ENCODE data around the gene NBEA.
"Not testable (repeated sequence)": the region's sequence is repeated elsewhere in the genome, so short reads cannot be mapped to it uniquely, and the experiment has no call there.

Gene NBEA

DNA sequence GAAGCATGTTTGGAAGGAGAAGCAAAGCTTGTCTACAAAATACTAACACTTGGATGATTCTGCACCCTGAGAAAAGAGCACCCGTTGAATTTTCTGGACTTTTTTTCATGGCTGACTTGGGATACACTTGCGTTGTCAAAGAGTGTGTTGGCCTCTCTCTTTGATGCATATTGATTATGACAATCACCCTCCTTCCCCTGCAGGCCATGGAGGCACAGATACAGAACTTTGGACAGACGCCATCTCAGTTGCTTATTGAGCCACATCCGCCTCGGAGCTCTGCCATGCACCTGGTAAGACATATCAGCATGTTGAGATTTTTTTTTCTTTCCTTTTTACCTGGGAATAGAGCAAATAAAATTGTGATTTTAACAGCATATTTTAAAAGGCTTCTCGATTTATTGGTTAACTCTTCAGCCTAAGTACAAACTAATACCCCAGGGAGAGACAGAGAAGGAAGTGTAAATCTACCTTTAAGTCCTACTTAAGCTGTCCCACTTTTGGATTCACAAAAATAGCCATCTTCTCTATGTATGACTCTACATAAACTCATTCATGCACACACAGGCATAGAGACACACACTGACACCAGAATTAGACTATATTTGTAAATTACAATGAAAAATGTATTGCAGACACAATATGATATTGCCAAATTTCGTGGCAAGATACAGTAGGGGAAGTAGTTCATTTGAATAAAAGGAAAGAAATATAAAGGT is 704.1 kb downstream of the NBEA start:
- no peak for DNase-seq (ENCODE audit: low read depth, low spot score)

DNA sequence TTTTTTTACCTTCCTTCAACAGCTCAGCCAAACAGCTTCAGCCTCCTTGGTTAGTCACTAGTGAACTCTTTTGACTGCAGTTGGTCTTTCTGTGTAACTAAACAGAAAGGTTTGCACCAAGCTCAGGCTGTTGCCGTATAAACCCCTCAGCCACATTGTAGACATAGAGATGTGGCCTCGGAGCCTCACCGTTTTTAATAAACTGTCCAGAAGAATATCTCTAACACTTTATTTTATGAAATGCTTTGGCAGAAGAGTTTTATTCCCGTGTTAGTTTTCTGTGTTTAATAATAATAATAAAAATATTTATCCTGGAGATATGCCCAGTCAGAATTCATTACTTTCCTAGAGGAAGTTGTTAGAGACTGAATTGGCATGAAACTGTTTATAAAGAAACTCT is 706.1 kb downstream of the NBEA start:
- no peak for DNase-seq (ENCODE audit: low read depth, low spot score)

DNA sequence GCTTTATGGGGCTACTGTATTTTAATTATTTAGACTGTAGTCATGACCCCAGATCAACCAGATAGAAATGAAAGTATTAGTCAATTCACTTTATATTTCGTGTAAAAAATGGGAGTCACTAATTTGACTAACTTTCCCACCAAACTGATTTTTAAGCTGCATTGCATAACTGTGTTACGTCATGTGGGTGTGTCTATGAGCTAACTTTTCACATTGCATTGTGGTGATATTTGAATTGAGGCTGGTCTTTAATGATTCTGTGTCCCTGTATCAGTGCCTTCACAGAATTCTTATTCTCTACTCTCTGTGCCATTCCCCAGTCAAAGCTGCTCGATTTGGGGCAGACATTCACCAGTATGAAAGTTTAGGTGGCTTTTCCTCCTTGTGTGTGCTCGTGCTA is 707.1 kb downstream of the NBEA start:
- no peak for DNase-seq (ENCODE audit: low read depth, low spot score)

DNA sequence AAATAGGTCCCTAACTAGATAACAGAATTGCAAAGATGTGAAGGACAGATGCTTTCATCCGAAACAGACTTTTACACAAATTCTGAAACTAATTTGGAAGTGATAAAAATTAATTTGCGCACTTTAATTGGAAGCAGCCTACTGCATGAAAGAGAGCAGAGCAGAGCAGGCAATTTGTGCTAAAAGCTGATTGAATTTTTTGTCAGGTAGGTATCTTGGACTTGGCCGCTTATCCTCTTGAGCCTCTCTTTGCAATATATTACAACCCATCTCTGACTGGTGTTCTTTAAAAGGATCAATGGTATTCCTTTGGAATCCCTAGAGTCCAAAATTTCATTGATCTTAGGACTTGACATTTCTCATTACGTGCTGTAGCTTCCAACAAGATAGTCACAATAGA is 717.7 kb downstream of the NBEA start:
- no peak for DNase-seq (ENCODE audit: low read depth, low spot score)

DNA sequence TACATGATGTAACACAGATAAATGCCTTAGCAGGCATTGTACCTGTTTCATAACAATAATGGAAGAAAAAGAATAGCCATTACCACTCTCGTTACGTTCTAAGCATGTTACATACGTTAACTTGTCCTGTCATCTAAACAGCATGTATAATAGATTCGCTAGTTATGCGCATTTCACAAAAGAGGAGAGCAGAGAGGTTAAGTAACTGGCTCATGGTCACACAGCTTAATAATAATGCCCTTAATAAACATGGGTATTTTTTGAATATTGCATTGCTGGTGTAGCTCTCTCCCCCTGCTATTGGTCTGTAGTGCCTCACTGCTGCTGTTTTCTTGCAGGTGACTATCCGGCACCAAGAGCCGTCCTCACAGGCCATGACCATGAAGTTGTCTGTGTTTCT is 722.7 kb downstream of the NBEA start:
- no peak for DNase-seq (ENCODE audit: low read depth, low spot score)

DNA sequence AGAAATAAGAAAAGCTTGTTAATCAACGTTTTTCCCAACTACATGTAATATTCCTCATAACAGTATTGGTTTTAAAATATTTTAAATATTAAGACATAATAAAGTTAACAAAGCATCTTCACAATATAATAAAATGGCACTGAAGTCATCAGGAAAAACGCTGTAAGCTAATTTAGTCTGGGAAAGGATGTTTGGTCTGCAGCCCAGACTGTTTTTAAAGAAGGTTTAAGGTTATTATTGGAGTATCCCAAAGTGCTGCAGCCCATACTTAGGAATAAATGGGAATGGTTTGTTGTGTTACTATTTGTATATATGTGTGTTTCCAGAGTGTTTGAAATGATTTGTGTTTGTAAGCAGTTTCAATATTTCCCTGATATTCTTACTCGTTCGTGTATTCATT is 727.3 kb downstream of the NBEA start:
- DNase-seq (ENCODE audit: low read depth, low spot score) = no peak

DNA sequence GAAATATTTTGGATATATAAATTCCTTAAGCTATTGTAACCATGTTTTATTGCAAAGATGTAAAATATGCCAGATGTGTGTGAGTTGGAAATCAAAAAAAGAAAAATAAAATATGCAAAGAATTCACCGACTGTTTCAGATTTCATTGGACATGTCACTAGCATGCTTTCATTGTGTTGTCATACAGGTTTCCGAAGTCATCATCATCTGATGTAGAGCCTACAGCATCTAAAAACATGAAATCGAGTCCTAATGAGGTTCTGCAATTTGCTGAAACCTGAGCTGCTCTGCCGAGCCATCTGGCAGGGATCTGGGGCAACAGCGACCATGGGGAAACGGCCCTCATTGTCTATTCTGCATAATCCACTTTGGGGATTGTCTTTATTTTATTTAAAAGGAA is 730.5 kb downstream of the NBEA start:
- no peak for DNase-seq (ENCODE audit: low read depth, low spot score)

DNA sequence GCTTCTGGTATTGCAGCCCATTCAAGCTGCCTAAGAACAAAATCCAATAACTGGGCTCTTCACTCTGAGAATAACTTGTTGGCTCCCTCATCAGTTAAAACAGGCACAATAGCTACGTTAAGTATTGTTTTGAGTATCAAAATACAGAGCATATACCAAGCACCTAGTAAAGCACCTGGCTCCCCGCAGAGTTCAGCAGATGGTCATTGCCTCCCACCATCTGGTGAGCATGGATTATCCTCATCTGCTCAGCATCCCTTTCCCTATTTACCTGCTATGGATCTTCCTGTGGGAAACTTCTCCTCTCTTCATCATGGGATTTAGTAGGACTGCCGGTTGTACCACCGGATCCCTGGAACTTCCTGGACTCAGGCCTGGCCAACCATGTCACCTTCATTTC is 733.6 kb downstream of the NBEA start:
- DNase-seq (ENCODE audit: low read depth, low spot score) = no peak

DNA sequence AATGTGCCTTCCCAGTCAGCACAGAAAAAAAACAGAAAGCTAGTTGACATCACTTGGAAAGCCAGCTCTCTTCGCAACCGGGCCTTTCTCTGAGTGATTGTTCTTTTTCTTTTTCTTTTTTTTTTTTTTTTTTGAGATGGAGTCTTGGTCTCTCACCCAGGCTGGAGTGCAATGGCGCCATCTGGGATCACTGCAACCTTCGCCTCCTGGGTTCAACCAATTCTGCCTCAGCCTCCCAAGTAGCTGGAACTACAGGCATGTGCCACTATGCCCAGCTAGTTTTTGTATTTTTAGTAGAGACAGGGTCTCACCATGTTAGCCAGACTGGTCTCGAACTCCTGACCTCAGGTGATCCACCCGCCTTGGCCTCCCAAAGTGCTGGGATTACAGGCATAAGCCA is 735.8 kb downstream of the NBEA start:
- not testable (repeated sequence) for DNase-seq (ENCODE audit: low read depth, low spot score)

DNA sequence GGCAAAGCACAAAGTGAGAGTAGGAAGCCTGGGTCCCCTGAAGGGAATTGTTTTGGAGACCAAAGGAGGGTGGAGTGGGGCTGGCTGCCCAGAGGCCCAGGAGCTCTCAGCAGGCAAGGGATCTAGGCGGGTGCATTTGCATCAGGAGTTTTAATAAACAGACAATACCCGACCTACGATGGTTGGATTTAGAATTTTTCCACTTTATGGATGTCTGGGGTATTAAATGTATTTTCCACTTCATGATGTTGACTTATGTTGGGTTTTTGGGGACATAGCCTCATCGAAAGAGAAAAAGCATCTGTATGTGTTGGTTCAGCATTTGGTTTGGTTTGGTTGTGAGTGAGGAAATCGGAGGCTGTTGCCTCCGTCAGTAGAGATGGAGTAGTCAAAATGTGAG is 739.6 kb downstream of the NBEA start:
- no peak for DNase-seq (ENCODE audit: low read depth, low spot score)

DNA sequence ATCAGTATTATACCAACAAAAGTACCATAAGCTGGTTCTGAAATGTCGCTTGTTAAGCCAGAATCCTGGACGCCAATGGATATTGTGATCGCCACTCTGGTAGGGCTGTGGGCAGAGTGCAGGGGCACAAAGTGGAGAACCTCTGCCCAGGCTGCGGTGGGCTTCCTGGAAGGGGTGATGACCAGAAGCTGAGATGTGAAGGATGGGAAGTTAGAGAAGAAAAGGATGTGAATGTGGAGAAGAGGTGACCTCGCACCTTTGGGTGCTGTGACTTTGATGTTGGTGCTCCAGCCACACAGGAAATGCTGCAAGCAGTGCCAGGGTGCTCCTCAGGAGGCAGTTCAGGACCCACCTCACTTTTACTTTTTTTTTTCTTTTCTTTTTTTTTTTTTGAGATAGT is 742.4 kb downstream of the NBEA start:
- DNase-seq (ENCODE audit: low read depth, low spot score) = no peak

DNA sequence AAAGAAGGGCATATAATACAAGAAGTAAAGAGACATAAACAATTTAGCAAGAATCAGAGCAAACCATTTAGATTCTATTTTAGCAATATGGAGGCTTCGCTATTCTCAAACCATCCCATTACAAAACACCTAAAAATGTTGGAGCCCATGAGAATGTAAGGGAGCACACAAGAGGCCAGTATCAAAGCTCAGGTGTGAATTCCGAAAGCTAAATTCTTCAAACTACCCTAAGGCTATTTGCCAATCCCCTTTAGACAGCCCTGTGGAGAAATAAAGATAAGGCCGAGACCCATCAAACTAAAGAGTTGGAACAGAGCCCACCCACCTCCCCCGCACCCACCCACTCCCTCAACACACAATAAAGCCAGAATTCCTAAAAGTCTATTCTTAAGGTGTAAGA is 745.3 kb downstream of the NBEA start:
- no peak for DNase-seq (ENCODE audit: low read depth, low spot score)

DNA sequence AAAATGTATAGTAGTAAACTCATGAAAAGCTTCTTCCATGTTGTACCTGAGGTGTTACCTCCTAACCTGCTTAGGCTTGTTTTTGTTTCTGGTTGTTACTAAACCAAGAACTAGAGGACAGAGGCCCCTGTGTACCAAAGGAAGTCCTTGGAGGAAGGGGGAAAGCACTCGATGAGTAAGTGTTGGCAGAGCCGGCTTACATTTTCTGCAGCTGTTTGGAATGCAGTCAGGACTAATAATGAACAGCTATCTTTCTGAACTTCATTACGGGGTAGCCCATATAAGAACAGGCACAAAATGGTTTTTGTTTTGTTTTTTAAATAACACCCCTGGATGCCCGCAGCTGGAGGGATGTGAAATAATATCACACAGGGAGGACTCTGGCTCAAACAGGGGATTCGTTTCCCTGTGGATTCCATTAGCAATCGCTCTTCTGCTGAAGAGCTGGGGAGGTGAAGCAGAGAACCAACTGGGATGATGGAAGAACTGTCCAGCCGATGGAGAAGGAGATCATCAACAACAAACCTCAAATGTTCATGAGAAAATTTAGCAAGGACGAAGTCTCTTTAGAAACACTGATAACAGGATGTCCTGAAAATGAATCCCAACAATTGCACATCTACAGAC is 748.6 kb downstream of the NBEA start:
- no peak for DNase-seq (ENCODE audit: low read depth, low spot score)

DNA sequence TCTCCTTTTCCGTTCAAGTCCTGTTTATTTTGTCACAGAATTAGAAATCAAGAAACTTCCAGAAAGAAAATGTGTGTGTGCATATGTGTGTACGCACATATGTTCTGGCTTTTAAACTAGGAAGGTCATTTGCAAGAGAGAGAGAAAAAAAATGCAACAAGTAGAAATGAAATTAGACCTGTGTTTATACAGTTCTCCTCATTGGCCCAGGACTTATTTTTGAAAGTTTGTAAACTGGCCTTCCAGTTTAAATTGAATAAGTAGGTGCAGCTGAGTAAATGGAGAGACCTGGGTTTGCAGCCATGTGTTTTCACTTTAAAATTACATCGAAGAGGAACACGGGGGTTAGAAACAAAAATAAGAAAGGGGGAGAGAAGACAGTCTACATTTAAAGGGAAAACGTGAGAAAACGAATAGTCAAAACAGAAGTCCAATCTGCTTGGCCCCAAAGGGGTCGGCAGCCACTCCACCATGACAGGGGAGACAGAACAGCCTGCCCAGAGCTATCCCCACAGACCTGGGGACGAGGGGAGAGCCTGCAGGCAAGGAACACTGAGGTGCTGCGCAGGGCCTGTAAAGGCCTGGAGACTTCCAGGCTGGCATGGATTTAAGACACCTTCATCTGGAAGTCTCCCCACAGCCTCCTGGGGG is 751.2 kb downstream of the NBEA start:
- DNase-seq (ENCODE audit: low read depth, low spot score) = no peak

DNA sequence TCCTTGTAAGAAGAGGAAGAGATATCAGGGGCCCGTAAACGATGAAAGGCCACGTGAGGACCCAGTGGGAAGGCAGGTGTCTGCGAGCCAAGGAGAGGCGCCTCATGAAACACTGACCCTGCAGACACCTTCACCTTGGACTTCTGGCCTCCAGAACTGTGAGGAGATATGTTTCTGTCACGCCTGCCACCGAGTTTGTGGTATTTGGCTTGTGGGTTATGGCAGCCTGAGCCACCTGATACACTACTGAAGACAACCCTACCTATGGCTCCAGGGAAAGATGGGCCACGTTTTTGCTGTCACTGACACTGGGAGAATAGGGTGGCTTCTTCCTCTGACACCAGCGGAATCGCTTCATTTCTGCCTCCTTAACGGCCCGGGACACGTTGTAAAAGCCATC is 752.0 kb downstream of the NBEA start:
- no peak for DNase-seq (ENCODE audit: low read depth, low spot score)

DNA sequence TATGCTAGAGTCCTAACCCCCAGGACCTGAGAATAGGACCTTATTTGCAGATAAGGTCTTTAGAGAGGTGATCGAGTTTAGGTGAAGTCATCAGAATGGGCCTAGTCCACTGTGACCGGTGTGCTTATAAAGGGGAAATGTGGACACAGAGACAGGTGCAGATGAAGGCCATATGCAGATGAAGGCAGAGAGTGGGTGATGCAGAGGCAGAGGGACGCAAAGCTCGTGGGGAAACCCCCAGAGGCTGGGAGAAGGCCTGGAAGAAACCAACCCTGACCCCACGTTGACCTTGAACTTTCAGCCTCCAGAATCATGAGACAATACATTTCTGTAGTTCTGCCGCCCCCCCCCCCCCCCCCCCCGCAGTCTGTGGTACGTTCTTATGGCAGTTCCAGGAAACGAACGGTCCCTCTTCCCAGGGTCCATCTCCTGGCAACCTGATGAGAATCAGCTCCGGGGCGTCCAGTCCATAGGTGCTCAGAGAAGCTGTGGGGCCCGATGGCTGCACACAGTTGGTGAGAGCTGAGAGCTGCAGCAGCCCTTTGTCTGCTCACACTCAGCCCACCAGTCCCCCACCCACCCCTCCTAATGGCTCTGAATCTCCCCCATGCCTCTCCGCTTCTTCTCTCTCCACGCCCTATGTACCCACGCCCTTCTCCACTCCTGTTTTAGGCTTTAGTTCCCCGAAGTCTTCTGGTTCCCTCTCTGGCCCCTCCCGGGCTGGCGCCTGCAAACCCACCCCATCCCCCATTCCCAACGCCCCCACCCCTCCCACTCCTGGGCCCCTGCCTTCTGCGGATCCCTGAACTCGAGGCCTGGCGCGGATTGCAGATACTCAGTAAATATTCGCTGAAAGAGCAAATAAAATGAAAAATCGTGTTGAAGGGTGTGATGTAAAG is 752.7 kb downstream of the NBEA start:
- DNase-seq (ENCODE audit: low read depth, low spot score) = no peak

DNA sequence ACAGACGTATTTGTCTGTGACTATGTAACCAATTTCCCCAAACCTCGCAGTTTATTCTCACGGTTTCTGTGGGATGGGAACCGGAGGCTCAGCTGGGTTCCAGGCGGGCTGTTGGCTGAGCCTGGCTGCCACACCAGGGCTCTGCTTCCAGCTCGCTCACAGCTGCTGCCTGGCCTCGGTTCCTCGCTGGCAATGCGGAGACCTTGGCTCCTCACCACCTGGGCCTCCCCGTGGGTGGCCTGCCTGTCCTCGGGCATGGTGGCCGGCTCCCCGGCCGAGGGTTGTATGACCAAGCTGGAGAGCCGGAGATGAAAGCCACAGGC is 753.3 kb downstream of the NBEA start:
- no peak for DNase-seq (ENCODE audit: low read depth, low spot score)

DNA sequence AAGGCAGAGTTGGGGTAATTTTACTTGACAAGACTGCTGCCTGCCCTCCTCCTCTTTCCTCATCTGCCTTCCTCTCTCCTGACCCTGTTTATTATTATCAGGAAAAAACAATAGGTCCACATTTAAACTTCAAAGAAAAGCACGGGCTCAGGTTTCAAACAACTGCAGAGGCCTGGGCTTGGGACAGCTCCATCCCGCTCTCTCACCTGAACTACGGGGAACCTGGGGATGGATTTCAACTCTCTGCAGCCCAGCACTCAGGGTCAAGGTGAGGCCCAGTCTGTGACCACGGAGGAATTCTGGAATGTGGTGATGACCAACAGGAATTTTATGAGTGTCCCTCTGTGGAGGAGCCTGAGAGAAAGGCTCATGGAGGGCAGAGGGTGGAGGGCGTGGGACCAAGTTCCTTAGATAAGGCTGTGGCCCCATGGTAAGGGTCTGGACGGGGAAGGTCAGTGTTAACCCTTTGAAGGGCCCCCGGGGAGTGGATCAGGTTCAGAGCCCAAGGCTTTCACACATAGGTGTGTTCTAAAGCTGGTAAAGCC is 755.2 kb downstream of the NBEA start:
- DNase-seq (ENCODE audit: low read depth, low spot score) = no peak

DNA sequence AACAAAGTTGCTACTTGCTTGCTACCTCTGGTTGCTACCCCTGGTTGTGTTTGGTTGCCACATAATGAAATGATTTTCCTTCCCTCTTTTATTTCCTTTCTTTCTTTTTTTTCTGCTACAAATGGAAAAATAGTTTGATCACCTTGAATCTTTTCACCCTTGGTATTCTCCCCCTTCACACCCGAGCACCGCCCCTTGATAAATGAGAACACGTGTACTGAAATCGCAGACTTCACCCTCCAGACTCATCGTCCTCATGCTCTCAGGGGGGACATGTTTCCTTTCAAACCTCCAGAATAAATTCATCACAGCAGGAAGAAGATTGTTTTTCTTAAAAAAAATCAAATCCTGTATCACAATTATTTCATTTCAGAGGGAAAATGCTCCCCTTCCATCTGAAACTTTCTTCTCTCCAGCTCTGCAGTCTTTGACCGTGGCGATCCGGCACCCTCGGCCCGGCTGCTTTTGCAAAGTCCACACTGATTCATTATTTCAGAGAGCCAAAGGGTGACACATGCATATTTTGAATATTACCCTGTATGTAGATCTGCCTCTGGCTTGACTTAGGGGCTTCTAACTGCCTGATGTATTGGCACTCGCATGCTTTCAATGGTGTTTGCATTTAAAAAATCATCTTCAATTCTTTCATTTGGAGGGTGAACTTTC is 757.0 kb downstream of the NBEA start:
- no peak for DNase-seq (ENCODE audit: low read depth, low spot score)

DNA sequence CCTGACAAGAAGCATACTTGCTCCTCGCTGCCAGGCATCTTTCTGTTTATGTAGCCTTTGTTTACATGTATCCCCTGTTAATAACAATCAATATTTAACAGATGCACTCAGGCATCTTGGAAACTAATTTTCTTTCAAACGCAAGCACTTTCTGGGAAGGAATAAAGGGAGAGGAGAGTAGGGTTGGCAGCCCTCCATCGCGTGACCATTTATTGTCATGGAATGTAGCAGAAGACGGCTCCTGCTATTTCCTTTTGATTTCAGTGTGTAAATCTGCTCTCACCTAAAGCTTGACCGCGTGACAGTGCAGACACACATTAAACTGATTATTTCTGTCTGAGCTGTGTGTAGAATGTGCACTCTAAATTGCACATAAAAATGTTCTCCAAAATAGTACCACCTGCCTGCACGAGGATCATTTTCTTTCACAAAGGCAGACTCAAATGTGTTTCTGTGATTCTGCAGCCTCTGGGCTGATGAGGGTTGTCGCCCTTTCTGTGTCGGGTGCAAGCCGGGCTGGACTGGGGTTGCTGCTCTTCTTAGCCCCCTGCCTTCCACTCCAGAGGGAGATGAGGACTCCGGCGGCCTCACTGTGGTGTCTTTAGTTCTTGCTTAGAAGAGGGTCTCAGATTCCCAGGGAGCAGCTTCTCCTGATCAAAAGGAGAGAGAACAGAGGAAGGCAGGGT is 757.9 kb downstream of the NBEA start:
- no peak for DNase-seq (ENCODE audit: low read depth, low spot score)

DNA sequence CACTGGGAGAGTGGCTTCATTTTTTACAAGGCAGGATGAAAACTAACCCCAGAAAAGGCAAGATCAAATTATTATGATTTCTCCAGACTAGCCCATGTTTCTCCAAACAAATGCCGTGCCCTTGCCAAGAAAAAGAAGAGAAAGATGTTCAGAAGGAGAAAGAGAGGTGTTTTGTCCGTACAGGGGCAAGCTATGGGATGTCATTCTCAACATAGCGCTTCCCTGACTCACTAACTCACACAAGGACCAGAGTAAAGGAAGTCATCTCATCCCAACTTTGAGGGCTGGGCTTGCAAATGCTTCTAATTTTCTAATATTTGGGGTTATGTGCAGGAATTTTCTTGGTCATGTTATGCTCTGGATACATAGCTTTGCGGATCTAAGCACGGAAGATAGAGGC is 758.6 kb downstream of the NBEA start:
- DNase-seq (ENCODE audit: low read depth, low spot score) = no peak
